ENCODE measurements around the gene PNPLA6. TPM values are rescaled to one million over a fixed set of nuclear protein-coding genes. Genes with fewer than 3 reads are reported as not detected.

Gene PNPLA6
- total and polyA plus RNA-seq, 2 of the 13 experiments (the other 11 are each of a cell fraction or from before 2014, with no cell fraction given): 24.9 to 28.2 TPM

DNA sequence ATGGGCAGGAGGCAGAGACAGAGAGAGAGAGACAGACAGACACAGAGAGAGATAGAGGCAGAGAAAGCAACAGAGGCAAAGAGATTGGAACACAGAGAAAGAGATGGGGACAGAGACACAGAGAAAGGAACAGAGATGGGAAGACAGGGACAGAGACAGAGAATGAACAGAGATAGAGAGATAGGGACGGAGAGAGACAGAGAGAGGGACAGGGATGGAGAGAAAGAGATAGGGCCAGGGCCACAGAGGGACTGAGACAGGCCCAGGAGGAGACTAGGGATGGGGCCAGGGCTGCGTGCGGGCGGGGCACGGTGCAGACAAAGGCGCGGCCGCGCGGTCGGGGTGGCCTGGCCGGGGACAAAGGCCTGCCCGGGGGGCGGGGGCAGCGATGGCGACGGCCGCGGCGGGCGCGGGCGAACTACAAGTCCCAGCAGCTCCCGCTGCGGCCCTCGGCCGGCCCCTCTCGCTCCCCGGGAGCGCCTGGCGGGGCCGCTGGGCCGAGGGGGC is 19.8 kb upstream of the PNPLA6 start, which contains the start of gene ZNF358 (continued):
- TF ChIP-seq, protein P1, sequence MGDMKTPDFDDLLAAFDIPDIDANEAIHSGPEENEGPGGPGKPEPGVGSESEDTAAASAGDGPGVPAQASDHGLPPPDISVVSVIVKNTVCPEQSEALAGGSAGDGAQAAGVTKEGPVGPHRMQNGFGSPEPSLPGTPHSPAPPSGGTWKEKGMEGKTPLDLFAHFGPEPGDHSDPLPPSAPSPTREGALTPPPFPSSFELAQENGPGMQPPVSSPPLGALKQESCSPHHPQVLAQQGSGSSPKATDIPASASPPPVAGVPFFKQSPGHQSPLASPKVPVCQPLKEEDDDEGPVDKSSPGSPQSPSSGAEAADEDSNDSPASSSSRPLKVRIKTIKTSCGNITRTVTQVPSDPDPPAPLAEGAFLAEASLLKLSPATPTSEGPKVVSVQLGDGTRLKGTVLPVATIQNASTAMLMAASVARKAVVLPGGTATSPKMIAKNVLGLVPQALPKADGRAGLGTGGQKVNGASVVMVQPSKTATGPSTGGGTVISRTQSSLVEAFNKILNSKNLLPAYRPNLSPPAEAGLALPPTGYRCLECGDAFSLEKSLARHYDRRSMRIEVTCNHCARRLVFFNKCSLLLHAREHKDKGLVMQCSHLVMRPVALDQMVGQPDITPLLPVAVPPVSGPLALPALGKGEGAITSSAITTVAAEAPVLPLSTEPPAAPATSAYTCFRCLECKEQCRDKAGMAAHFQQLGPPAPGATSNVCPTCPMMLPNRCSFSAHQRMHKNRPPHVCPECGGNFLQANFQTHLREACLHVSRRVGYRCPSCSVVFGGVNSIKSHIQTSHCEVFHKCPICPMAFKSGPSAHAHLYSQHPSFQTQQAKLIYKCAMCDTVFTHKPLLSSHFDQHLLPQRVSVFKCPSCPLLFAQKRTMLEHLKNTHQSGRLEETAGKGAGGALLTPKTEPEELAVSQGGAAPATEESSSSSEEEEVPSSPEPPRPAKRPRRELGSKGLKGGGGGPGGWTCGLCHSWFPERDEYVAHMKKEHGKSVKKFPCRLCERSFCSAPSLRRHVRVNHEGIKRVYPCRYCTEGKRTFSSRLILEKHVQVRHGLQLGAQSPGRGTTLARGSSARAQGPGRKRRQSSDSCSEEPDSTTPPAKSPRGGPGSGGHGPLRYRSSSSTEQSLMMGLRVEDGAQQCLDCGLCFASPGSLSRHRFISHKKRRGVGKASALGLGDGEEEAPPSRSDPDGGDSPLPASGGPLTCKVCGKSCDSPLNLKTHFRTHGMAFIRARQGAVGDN (CRISPR knock-in tag; IDR thresholded peaks at IDR 0.05): peak; percentile 59
- TF ChIP-seq FOXJ3 (CRISPR knock-in tag; IDR thresholded peaks at IDR 0.05; ENCODE audit: borderline replicate concordance) (no peak), IRX3 (CRISPR knock-in tag; IDR thresholded peaks at IDR 0.05; ENCODE audit: borderline replicate concordance, low read depth) (no peak), ZMYM3 (CRISPR knock-in tag; IDR thresholded peaks at IDR 0.05) (0 out of 2 replicates have a peak, but pooled peaks have one; percentile 19), PAF1 (CRISPR knock-in tag; IDR thresholded peaks at IDR 0.05) (no peak), CC2D1A (CRISPR knock-in tag; IDR thresholded peaks at IDR 0.05) (no peak), NFIB (CRISPR knock-in tag; IDR thresholded peaks at IDR 0.05; ENCODE audit: borderline replicate concordance) (no peak), TBP (CRISPR knock-in tag; IDR thresholded peaks at IDR 0.05) (no peak), POLR2AphosphoS5 (IDR thresholded peaks at IDR 0.05; ENCODE audit: low read depth, low read length) (peak; percentile 25; the same call in 1 of the 2 replicates), SUZ12 (IDR thresholded peaks at IDR 0.05; ENCODE audit: low read depth, low read length) (peak; percentile 40; the same call in 1 of the 2 replicates)
- TF ChIP-seq, protein P2, sequence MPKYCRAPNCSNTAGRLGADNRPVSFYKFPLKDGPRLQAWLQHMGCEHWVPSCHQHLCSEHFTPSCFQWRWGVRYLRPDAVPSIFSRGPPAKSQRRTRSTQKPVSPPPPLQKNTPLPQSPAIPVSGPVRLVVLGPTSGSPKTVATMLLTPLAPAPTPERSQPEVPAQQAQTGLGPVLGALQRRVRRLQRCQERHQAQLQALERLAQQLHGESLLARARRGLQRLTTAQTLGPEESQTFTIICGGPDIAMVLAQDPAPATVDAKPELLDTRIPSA (CRISPR knock-in tag; IDR thresholded peaks at IDR 0.05; ENCODE audit: borderline replicate concordance): no peak
- TF ChIP-seq, protein P3, sequence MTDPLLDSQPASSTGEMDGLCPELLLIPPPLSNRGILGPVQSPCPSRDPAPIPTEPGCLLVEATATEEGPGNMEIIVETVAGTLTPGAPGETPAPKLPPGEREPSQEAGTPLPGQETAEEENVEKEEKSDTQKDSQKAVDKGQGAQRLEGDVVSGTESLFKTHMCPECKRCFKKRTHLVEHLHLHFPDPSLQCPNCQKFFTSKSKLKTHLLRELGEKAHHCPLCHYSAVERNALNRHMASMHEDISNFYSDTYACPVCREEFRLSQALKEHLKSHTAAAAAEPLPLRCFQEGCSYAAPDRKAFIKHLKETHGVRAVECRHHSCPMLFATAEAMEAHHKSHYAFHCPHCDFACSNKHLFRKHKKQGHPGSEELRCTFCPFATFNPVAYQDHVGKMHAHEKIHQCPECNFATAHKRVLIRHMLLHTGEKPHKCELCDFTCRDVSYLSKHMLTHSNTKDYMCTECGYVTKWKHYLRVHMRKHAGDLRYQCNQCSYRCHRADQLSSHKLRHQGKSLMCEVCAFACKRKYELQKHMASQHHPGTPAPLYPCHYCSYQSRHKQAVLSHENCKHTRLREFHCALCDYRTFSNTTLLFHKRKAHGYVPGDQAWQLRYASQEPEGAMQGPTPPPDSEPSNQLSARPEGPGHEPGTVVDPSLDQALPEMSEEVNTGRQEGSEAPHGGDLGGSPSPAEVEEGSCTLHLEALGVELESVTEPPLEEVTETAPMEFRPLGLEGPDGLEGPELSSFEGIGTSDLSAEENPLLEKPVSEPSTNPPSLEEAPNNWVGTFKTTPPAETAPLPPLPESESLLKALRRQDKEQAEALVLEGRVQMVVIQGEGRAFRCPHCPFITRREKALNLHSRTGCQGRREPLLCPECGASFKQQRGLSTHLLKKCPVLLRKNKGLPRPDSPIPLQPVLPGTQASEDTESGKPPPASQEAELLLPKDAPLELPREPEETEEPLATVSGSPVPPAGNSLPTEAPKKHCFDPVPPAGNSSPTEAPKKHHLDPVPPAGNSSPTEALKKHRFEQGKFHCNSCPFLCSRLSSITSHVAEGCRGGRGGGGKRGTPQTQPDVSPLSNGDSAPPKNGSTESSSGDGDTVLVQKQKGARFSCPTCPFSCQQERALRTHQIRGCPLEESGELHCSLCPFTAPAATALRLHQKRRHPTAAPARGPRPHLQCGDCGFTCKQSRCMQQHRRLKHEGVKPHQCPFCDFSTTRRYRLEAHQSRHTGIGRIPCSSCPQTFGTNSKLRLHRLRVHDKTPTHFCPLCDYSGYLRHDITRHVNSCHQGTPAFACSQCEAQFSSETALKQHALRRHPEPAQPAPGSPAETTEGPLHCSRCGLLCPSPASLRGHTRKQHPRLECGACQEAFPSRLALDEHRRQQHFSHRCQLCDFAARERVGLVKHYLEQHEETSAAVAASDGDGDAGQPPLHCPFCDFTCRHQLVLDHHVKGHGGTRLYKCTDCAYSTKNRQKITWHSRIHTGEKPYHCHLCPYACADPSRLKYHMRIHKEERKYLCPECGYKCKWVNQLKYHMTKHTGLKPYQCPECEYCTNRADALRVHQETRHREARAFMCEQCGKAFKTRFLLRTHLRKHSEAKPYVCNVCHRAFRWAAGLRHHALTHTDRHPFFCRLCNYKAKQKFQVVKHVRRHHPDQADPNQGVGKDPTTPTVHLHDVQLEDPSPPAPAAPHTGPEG (CRISPR knock-in tag; IDR thresholded peaks at IDR 0.05): peak; percentile 77
- TF ChIP-seq, protein P4, sequence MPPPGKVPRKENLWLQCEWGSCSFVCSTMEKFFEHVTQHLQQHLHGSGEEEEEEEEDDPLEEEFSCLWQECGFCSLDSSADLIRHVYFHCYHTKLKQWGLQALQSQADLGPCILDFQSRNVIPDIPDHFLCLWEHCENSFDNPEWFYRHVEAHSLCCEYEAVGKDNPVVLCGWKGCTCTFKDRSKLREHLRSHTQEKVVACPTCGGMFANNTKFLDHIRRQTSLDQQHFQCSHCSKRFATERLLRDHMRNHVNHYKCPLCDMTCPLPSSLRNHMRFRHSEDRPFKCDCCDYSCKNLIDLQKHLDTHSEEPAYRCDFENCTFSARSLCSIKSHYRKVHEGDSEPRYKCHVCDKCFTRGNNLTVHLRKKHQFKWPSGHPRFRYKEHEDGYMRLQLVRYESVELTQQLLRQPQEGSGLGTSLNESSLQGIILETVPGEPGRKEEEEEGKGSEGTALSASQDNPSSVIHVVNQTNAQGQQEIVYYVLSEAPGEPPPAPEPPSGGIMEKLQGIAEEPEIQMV (CRISPR knock-in tag; IDR thresholded peaks at IDR 0.05; ENCODE audit: low read depth): no peak
- TF ChIP-seq, protein P5, sequence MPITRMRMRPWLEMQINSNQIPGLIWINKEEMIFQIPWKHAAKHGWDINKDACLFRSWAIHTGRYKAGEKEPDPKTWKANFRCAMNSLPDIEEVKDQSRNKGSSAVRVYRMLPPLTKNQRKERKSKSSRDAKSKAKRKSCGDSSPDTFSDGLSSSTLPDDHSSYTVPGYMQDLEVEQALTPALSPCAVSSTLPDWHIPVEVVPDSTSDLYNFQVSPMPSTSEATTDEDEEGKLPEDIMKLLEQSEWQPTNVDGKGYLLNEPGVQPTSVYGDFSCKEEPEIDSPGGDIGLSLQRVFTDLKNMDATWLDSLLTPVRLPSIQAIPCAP (CRISPR knock-in tag; IDR thresholded peaks at IDR 0.05; ENCODE audit: low read depth): no peak
- TF ChIP-seq, protein P6, sequence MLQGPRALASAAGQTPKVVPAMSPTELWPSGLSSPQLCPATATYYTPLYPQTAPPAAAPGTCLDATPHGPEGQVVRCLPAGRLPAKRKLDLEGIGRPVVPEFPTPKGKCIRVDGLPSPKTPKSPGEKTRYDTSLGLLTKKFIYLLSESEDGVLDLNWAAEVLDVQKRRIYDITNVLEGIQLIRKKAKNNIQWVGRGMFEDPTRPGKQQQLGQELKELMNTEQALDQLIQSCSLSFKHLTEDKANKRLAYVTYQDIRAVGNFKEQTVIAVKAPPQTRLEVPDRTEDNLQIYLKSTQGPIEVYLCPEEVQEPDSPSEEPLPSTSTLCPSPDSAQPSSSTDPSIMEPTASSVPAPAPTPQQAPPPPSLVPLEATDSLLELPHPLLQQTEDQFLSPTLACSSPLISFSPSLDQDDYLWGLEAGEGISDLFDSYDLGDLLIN (CRISPR knock-in tag; IDR thresholded peaks at IDR 0.05; ENCODE audit: borderline replicate concordance): no peak

Measured in HepG2 (cell line).